H9 (cell line): ENCODE measurements around the gene CCDC27. TPM values are rescaled to one million over a fixed set of nuclear protein-coding genes. Genes with fewer than 3 reads are reported as not detected.

Experiments used
- DNase-seq: peaks from one replicate; pipeline ENCODE4 v3.0.0-alpha.2; 2017
- H2AFZ ChIP-seq: one replicate; pipeline ENCODE4 v1.6.1; 2013; ENCODE audit warnings: mild to moderate bottlenecking, low read length, control low read depth, moderate library complexity
- H2AK5ac ChIP-seq: 2 replicates; pipeline ENCODE4 v1.6.1; 2013; ENCODE audit warnings: low read length, control low read depth, mixed read lengths; ENCODE audit not compliant: insufficient read length
- H2BK120ac ChIP-seq: one replicate; pipeline ENCODE4 v1.6.1; 2013; ENCODE audit warnings: low read depth, mild to moderate bottlenecking, low read length, control low read depth, inconsistent platforms; ENCODE audit not compliant: poor library complexity, severe bottlenecking
- H2BK12ac ChIP-seq: 2 replicates; pipeline ENCODE4 v1.6.1; 2013; ENCODE audit warnings: low read length, control low read depth, mixed read lengths, low read depth; ENCODE audit not compliant: insufficient read length
- H2BK15ac ChIP-seq: 2 replicates; pipeline ENCODE4 v1.6.1; 2013; ENCODE audit warnings: low read depth, low read length, control low read depth
- H2BK20ac ChIP-seq: one replicate; pipeline ENCODE4 v1.6.1; 2013; ENCODE audit warnings: low read depth, mild to moderate bottlenecking, low read length, control low read depth, inconsistent platforms; ENCODE audit not compliant: poor library complexity, severe bottlenecking
- H2BK5ac ChIP-seq: 2 replicates; pipeline ENCODE4 v1.6.1; 2013; ENCODE audit warnings: low read length, control low read depth, mixed read lengths; ENCODE audit not compliant: insufficient read length
- H3K14ac ChIP-seq: 2 replicates; pipeline ENCODE4 v1.6.1; 2013; ENCODE audit warnings: low read length, control low read depth; ENCODE audit not compliant: insufficient read depth
- H3K18ac ChIP-seq: 2 replicates; pipeline ENCODE4 v1.6.1; 2013; ENCODE audit warnings: low read depth, mild to moderate bottlenecking, mixed read lengths, low read length, control low read depth; ENCODE audit not compliant: insufficient read length
- H3K23ac ChIP-seq: 2 replicates; pipeline ENCODE4 v1.6.1; 2013; ENCODE audit warnings: low read length, control low read depth, mixed read lengths, low read depth; ENCODE audit not compliant: insufficient read length
- H3K23me2 ChIP-seq: 2 replicates; pipeline ENCODE4 v1.6.1; 2013; ENCODE audit warnings: low read depth, mild to moderate bottlenecking, mixed read lengths, low read length, control low read depth; ENCODE audit not compliant: insufficient read length, poor library complexity, severe bottlenecking
- H3K27ac ChIP-seq: 2 replicates; pipeline ENCODE4 v1.5.1; 2013; ENCODE audit warnings: low read length, control low read depth, mixed read lengths, low read depth; ENCODE audit not compliant: insufficient read length
- H3K27me3 ChIP-seq: 2 replicates; pipeline ENCODE4 v1.6.1; 2013; ENCODE audit warnings: low read length, control low read depth, inconsistent platforms; ENCODE audit not compliant: insufficient read depth
- H3K4ac ChIP-seq: 2 replicates; pipeline ENCODE4 v1.6.1; 2013; ENCODE audit warnings: low read depth, mild to moderate bottlenecking, control low read depth, inconsistent platforms, low read length, moderate library complexity
- H3K4me1 ChIP-seq: 2 replicates; pipeline ENCODE4 v1.6.1; 2013; ENCODE audit warnings: low read length, control low read depth, inconsistent platforms; ENCODE audit not compliant: insufficient read depth
- H3K4me2 ChIP-seq: 2 replicates; pipeline ENCODE4 v1.6.1; 2013; ENCODE audit warnings: low read length, control low read depth, mixed read lengths; ENCODE audit not compliant: insufficient read length, insufficient read depth
- H3K56ac ChIP-seq: 2 replicates; pipeline ENCODE4 v1.6.1; 2013; ENCODE audit warnings: low read depth, mild to moderate bottlenecking, mixed read lengths, low read length, control low read depth; ENCODE audit not compliant: insufficient read length
- H3K79me1 ChIP-seq: 2 replicates; pipeline ENCODE4 v1.6.1; 2013; ENCODE audit warnings: low read depth, mild to moderate bottlenecking, moderate library complexity, low read length, control low read depth, inconsistent platforms; ENCODE audit not compliant: insufficient read depth, poor library complexity, severe bottlenecking
- H3K79me2 ChIP-seq: 2 replicates; pipeline ENCODE4 v1.6.1; 2013; ENCODE audit warnings: low read length, control low read depth, inconsistent platforms; ENCODE audit not compliant: insufficient read depth
- H3K9ac ChIP-seq: 2 replicates; pipeline ENCODE4 v1.6.1; 2013; ENCODE audit warnings: low read length, control low read depth, mixed read lengths; ENCODE audit not compliant: insufficient read length; ENCODE audit errors: extremely low read depth
- H3K9me3 ChIP-seq: one replicate; pipeline ENCODE4 v1.6.1; 2013; ENCODE audit warnings: low read depth, low read length, inconsistent platforms; ENCODE audit not compliant: control insufficient read depth
- H3T11ph ChIP-seq: one replicate; pipeline ENCODE4 v1.6.1; 2013; ENCODE audit warnings: mild to moderate bottlenecking, low read length, control low read depth, inconsistent platforms
- H4K20me1 ChIP-seq: one replicate; pipeline ENCODE4 v1.6.1; 2013; ENCODE audit not compliant: control insufficient read depth, insufficient read length, insufficient read depth
- H4K5ac ChIP-seq: 2 replicates; pipeline ENCODE4 v1.6.1; 2013; ENCODE audit warnings: low read depth, mild to moderate bottlenecking, mixed read lengths, low read length, control low read depth; ENCODE audit not compliant: insufficient read length
- H4K8ac ChIP-seq: replicated peaks from 2 replicates; pipeline ENCODE4 v1.6.1; 2013; ENCODE audit warnings: low read length, control low read depth, mixed read lengths, low read depth; ENCODE audit not compliant: insufficient read length
- H4K91ac ChIP-seq: 2 replicates; pipeline ENCODE4 v1.6.1; 2013; ENCODE audit warnings: low read depth, mild to moderate bottlenecking, moderate library complexity, mixed read lengths, low read length, control low read depth; ENCODE audit not compliant: insufficient read length
- H3K27ac Mint-ChIP-seq, 3 experiments: 2 replicates in 2 of 3; 3 replicates in 1 of 3; pipeline ENCODE4 v1.8.0; 2020 to 2021; ENCODE audit warnings: mixed read lengths in 3 of 3, mild to moderate bottlenecking in 1 of 3, moderate library complexity in 1 of 3
- H3K27me3 Mint-ChIP-seq: 2 replicates; pipeline ENCODE4 v1.8.0; 2021; ENCODE audit warnings: low read depth, mild to moderate bottlenecking, moderate library complexity, mixed read lengths
- H3K36me3 Mint-ChIP-seq, 3 experiments: 2 replicates in 2 of 3; 3 replicates in 1 of 3; pipeline ENCODE4 v1.8.0; 2020 to 2021; ENCODE audit warnings: low read depth in 3 of 3, mixed read lengths in 3 of 3; ENCODE audit not compliant: insufficient read depth in 1 of 3
- H3K4me1 Mint-ChIP-seq, 2 experiments: 2 replicates each; pipeline ENCODE4 v1.8.0; 2020; ENCODE audit warnings: mixed read lengths in 2 of 2
- H3K4me3 Mint-ChIP-seq, 2 experiments: 2 replicates in 1 of 2; 3 replicates in 1 of 2; pipeline ENCODE4 v1.8.0; 2020 to 2021; ENCODE audit warnings: mild to moderate bottlenecking in 2 of 2, mixed read lengths in 2 of 2, moderate library complexity in 1 of 2
- H3K9me3 Mint-ChIP-seq, 2 experiments: 2 replicates in 1 of 2; 3 replicates in 1 of 2; pipeline ENCODE4 v1.8.0; 2020; ENCODE audit warnings: mild to moderate bottlenecking in 2 of 2, mixed read lengths in 2 of 2, moderate library complexity in 1 of 2
- CTCF ChIP-seq: fragments of 200-600 bp; sonication (generic); conservative IDR thresholded peaks from 3 replicates; pipeline ENCODE4 v1.8.0; 2021; ENCODE audit warnings: antibody characterized with exemption, mild to moderate bottlenecking
- WGBS: extraction: QIAGEN DNeasy Blood & Tissue Kit; methylation state at CpG from one replicate; pipeline ENCODE4 v1.1.7; 2013; ENCODE audit warnings: missing lambda C conversion rate, low lambda C conversion rate, mixed read lengths; ENCODE audit not compliant: insufficient read length; ENCODE audit errors: extremely low coverage; 5-methylcytosine and 5-hydroxymethylcytosine counted together
- total RNA-seq: library from RNA; stranded (reverse); gene quantifications from 2 replicates; pipeline ENCODE4 v1.2.1, GENCODE V29; 2021

Gene CCDC27
- total RNA-seq, 1 experiment from 2014 or later, result not detected

DNA sequence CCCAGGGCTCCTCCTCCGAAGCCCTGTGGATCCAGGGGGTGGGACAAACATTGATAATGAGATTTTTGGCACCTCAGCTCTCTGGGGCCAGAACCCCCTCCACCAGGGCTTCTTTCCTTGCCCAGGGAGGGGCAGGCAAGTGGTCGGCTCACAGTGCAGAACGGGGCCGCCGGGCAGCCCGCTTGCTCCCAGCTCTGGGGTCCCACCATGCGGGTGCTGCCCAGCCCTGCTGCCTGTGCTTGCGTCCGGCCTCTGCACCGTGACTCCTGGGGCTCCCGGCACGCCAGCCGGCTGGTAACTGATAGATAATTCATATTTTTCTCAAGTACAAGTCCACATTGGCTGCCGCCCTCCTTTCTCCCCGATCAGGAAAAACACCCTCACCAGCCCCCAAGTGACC lies 42.0 kb upstream of the CCDC27 start:
- no peak for TF ChIP-seq CTCF
- H3K27me3 ChIP-seq, result no peaks in the 10 kb centered on the region
- H3K27ac Mint-ChIP-seq, result no peak overlapping the region

More for the DNA sequence above, 42.0 kb upstream of the CCDC27 start:
- Mint-ChIP-seq H3K36me3 (no peaks in the 10 kb centered on the region), H3K27me3 (peaks cover 13% of the 10 kb centered on the region), H3K4me1 (peaks cover 16 to 26% of the 10 kb centered on the region in 2 experiments), H3K4me3 (no peak overlapping the region), H3K9me3 (no peaks in the 10 kb centered on the region)
- Histone ChIP-seq H4K5ac (no peak overlapping the region), H3K4me1 (no peaks in the 10 kb centered on the region), H4K20me1 (no peaks in the 10 kb centered on the region), H3K18ac (no peak overlapping the region), H4K8ac (no peak overlapping the region), H3K23ac (no peak overlapping the region), H2AK5ac (no peak overlapping the region), H3K56ac (no peak overlapping the region), H2BK12ac (no peak overlapping the region), H3K9ac (no peak overlapping the region), H3K23me2 (no peaks in the 10 kb centered on the region), H3K4ac (no peak overlapping the region), H2BK120ac (no peak overlapping the region), H3K9me3 (no peaks in the 10 kb centered on the region), H2BK5ac (no peak overlapping the region), H3K4me2 (no peak overlapping the region), H3K14ac (no peak overlapping the region; the same call in 1 of the 2 replicates), H2BK20ac (no peak overlapping the region), H3K79me1 (no peaks in the 10 kb centered on the region), H2AFZ (no peak overlapping the region), H3K79me2 (no peaks in the 10 kb centered on the region), H4K91ac (no peak overlapping the region), H3T11ph (no peak overlapping the region), H2BK15ac (no peak overlapping the region), H3K27ac (no peak overlapping the region)
- WGBS, result no CpG with 5 or more reads among the region's 15 CpGs
- DNase-seq, result no peak
